Subcutaneous adipose tissue (tissue), 4 donors: ENCODE measurements around the gene IQSEC1. TPM values are rescaled to one million over a fixed set of nuclear protein-coding genes. Genes with fewer than 3 reads are reported as not detected.

Source experiments
- total RNA-seq, 4 donors: library from RNA; depleted of rRNA; stranded (reverse); fragments of >200 nt; gene quantifications; one replicate each; pipeline ENCODE4 v1.1.0, GENCODE V29; 2016
- TF ChIP-seq, protein P1 (sequence below): fragments of 450-650 bp; IDR thresholded peaks from one replicate; pipeline ENCODE4 v1.5.1; 2016; ENCODE audit warnings: low read depth, mild to moderate bottlenecking, control low read depth, antibody characterized with exemption, moderate library complexity

The IQSEC1 gene
- total RNA-seq, 4 donors from 2014 or later: 44.3 to 99.1 (median 51.8) TPM

DNA sequence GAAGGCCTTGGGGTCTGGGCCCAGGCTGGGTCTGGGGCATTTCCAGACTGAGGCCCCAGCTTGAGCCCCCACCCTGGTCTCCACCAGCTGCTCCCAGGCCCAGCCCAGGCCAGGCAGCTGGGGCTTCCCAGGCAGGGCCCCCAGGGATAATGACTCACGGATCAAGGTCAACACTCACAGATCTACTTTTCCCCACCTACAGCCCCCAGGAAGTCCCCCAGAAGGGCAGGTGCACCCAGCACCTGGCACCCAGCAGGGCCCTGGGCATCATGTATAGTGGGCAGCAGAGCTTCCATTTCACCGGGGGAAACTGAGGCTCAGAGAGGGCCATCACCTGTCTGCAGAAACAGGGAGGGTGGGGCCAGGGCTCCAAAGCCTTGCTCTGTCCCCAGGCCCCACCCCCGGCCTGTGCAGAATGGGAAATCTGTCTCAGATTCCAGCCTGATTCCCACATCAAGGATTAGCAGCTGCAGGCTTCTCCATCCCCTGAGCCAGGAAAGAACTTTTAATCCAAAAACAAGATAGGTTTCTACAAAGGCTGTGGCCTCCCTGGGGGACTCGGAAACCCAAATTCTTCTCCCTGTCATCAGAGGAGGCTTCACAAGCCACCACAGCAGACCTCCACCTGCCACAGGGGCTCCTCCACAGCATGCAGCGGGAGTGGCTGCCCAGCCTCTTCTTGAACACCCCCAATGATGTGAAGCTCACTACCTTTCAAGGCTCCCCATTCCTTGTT, 49.8 kb downstream of the IQSEC1 start:
- TF ChIP-seq, protein P1, sequence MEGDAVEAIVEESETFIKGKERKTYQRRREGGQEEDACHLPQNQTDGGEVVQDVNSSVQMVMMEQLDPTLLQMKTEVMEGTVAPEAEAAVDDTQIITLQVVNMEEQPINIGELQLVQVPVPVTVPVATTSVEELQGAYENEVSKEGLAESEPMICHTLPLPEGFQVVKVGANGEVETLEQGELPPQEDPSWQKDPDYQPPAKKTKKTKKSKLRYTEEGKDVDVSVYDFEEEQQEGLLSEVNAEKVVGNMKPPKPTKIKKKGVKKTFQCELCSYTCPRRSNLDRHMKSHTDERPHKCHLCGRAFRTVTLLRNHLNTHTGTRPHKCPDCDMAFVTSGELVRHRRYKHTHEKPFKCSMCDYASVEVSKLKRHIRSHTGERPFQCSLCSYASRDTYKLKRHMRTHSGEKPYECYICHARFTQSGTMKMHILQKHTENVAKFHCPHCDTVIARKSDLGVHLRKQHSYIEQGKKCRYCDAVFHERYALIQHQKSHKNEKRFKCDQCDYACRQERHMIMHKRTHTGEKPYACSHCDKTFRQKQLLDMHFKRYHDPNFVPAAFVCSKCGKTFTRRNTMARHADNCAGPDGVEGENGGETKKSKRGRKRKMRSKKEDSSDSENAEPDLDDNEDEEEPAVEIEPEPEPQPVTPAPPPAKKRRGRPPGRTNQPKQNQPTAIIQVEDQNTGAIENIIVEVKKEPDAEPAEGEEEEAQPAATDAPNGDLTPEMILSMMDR: no peak

DNA sequence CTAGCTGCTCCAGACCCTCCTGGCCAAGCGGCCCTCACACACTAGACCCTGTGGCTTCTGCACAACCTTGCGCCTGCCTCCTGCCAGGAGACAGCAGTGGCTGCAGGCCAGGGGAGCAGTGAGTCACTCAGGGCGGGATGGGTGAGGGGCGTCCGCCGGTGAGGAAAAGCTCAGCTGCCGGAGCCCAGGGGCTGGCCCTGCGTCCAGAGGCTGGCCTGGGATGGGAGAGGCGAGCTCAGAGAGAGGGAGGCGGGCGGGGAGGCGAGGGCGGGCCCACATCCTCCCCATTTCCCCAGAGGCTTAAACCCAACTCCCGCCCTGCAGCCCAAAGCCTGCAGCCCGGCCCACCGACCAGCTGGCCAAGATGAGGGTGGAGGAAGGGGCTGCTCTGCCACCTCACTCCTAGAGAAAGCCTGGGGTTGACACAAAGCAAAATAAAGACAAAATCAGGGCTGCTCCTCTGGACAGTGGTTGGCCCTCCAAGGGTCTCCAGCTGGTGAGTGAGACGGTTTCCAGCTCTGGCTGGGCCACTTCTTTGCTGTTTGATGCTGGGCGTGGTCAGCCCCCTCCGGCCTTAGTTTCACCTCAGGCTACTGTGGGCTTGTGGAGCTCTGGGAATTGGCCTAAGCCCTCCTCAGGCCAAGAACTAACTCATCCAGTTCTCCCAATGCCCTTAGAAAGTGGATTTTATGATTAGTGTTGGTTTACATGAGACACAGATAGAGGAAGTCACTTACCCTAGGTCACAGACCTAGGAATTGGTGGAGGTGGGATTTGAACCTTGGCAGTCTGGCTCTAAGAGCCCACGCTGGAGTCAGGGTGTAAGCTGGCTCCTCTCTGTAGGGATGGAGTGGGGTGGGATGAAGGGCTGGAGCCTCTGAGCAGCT, 50.6 kb downstream of the IQSEC1 start:
- TF ChIP-seq, protein P1: no peak

DNA sequence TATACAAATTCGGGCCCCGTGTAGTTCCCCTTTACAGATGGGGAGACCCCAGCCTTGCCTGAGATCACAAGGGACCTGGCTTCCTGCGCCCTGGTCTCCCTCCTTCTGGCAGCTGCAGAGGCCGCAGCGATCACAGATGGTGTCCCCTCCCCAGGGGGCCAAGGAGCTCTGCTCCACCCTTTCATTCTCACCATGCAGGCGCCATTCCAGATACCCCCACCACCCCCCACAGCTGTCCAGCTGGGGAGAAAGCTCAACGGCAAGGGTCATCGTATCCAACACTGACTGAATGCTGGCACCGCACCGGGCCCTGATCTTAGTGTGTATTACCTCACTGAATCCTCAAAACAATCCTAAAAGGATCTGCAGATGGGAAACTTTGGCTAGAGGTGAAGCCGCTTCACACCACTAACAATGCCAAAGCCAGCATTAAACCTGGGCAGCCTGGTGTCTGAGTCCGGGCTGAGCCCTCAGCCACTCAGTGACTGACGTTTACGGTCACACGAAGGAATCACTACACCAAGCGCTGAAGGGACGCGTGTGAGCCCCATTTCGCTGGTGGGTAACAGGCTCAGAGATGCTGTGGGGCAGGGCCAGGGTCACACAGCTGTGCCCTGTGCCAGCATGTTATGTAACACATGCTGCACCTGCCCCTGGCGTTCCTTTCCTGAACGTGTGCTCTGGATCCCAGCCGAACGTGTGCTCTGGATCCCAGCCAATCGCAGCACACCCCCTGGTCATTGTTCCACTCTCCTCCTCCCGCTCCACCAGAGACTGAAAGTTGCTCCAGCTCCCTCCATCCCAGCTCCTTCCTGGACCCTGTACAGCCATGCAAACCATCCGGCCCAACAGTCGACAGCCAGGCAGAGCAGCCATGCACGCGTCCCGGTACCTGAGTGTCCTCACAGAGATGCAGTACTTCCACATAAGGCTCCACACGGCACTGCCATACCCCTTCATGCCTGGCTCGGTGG, 51.8 kb downstream of the IQSEC1 start:
- TF ChIP-seq, protein P1: no peak

DNA sequence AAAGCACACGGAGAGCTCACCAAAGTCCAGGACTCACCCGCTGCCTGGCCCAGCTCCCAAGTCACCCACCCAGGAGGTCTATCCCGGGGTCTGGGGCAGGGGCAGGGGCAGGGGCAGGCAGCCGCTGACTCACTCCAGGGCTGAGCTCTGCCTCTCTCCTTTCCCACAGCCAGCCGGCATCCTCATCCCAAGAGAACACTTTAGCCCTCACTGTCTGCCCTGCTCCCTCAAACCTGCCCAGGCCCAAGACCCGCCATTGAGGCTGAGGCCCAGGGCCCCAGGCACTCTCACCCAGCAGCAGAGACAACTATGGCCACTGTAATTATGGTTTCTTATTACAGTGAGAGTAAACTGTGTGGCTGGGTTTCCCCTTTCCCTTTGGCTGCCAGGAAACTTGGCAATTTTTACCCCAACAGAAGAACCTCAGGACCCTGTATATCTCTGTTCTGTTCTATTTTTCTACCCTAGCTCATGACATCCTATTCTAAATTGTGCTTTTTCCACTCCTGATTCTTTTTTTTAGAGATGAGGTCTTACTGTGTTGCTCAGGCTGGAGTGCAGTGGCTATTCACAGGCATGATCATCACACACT, 53.0 kb downstream of the IQSEC1 start:
- TF ChIP-seq, protein P1: no peak

DNA sequence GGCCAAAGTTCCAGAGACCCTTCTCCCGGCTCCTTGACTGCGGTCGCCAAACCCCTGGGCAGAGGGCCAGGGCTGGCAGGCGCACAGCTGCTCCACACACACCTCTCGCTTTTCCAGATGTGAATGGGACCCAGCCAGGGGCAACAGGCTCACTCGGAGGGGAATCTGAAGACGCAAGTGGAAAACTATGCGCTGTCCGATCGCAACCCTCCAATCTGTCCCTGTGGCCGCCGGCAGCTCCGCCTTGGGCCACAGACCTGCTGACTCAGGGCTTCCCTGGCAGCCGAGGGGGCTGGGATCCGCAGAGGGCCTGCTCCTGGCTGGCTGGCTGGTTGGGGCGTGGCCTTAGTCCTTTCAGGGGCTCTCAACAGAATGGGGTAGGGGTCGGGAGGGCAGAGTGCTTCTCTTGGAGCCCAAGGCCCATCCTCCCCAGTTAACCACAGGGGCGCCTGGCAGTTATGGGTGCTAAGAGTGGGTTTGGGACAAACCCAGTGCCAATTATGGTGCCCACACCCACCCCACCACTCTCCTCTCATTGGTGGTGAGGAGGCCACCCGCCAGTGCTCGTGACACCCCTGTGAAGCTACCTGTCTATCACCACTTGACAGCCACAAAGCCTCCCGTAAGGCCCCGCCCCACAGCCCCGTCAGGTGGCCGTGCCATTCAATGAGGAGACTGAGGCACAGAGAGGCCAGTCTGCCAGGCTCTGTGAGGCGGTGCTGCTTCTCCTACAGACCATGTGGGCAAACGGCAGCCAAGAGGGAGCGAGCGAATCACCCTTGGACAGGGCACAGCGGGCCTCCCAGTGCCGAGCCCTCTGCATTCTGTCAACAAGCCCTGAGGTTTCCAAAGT, 53.8 kb downstream of the IQSEC1 start:
- TF ChIP-seq, protein P1: no peak

DNA sequence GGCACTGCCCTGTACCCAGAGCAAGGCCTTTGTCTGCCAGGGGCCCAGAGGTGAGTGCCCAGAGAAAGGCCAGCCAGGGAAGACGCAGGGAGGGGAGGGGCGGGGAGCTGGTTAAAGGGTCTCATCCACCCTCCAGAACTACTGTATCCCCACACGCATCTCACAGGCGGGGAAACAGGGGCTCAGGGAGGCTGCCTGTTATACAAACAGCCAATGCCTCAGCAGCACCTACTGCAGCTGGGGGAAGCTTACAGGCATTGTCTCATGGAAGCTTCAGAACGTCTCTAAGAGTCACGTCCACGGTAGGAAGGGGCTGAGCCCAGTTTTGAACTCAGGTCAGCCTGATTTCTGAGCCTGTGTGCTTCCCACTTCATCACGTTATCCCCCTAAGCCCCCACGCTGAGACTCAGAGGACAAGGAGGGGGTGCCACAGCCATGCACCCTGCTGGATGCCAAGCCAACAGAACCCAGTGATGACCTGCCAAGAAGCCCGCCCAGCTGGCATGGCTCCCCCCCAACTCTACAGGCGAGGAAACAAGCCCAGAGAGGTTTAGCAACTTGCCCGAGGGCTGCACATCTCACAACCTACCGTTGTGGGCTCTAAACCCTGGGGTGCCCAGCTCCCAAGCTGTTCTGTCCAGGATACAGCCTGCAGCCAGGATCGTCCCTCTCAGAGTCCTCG, 54.5 kb downstream of the IQSEC1 start:
- TF ChIP-seq, protein P1: no peak
